WTC11 (cell line): ENCODE measurements around the gene MEX3D. TPM values are rescaled to one million over a fixed set of nuclear protein-coding genes. Genes with fewer than 3 reads are reported as not detected.

Experiments used
- ATAC-seq: fragments of 200-7000 bp; cut with Tn5 transposase; 2 replicates; pipeline ENCODE4 v1.10.0; 2021; ENCODE audit warnings: mild to moderate bottlenecking, moderate library complexity
- CTCF ChIA-PET: fragments of 300-600 bp; sonication (Branson Sonifier 250); formaldehyde crosslinking; loops from one replicate; lab custom pipeline; 2021; ENCODE audit warnings: antibody characterized with exemption; lab: Charles Lee
- POLR2A ChIA-PET: fragments of 350-600 bp; sonication (Branson Sonifier 250); formaldehyde crosslinking; loops from one replicate; lab custom pipeline; 2021; ENCODE audit warnings: antibody characterized with exemption; lab: Charles Lee
- DNase-seq: peaks from one replicate; pipeline ENCODE4 v3.0.0; 2021; ENCODE audit warnings: low spot score
- H3K27ac Mint-ChIP-seq: 2 replicates; pipeline ENCODE4 v1.8.0; 2021; ENCODE audit warnings: mixed read lengths
- H3K27me3 Mint-ChIP-seq: 2 replicates; pipeline ENCODE4 v1.8.0; 2021; ENCODE audit warnings: low read depth, mild to moderate bottlenecking, moderate library complexity, mixed read lengths
- H3K36me3 Mint-ChIP-seq: 2 replicates; pipeline ENCODE4 v1.8.0; 2021; ENCODE audit warnings: mixed read lengths
- H3K4me1 Mint-ChIP-seq: 2 replicates; pipeline ENCODE4 v1.8.0; 2022; ENCODE audit warnings: mixed read lengths
- H3K4me3 Mint-ChIP-seq: 2 replicates; pipeline ENCODE4 v1.8.0; 2021; ENCODE audit warnings: mild to moderate bottlenecking, moderate library complexity, mixed read lengths
- H3K9me3 Mint-ChIP-seq: 2 replicates; pipeline ENCODE4 v1.8.0; 2021; ENCODE audit warnings: mixed read lengths
- ESRRA ChIP-seq: sonication (generic); formaldehyde crosslinking; IDR thresholded peaks from 2 replicates; pipeline ENCODE4 v1.8.1; 2022; ENCODE audit warnings: mild to moderate bottlenecking, missing genetic modification reagents, borderline replicate concordance
- FOXJ3 ChIP-seq: sonication (generic); formaldehyde crosslinking; IDR thresholded peaks from 2 replicates; pipeline ENCODE4 v1.9.0; 2021; ENCODE audit warnings: missing genetic modification reagents, mild to moderate bottlenecking, borderline replicate concordance
- GTF2I ChIP-seq: fragments of 250-450 bp; sonication (Bioruptor Pico); conservative IDR thresholded peaks from 2 replicates; pipeline ENCODE4 v1.4.0; 2021; ENCODE audit warnings: mild to moderate bottlenecking
- JUN ChIP-seq: sonication (generic); formaldehyde crosslinking; IDR thresholded peaks from 2 replicates; pipeline ENCODE4 v1.8.0; 2023; ENCODE audit warnings: mild to moderate bottlenecking, missing genetic modification reagents
- SP1 ChIP-seq: sonication (generic); formaldehyde crosslinking; conservative IDR thresholded peaks from 2 replicates; pipeline ENCODE4 v1.8.1; 2022; ENCODE audit warnings: missing genetic modification reagents
- TP53 ChIP-seq: sonication (generic); formaldehyde crosslinking; IDR thresholded peaks from 2 replicates; pipeline ENCODE4 v1.8.1; 2023; ENCODE audit warnings: mild to moderate bottlenecking, missing genetic modification reagents
- ZNF423 ChIP-seq: fragments of 250-450 bp; sonication (Bioruptor Pico); IDR thresholded peaks from 2 replicates; pipeline ENCODE4 v2.1.2; 2022; ENCODE audit warnings: mild to moderate bottlenecking, moderate library complexity
- total RNA-seq: library from RNA; stranded (reverse); gene quantifications from 3 replicates; pipeline ENCODE4 v1.2.3, GENCODE V29; 2021
- TF ChIP-seq, protein P1 (sequence below): fragments of 250-450 bp; sonication (Bioruptor Pico); IDR thresholded peaks from 2 replicates; pipeline ENCODE4 v1.9.0; 2021; ENCODE audit warnings: moderate library complexity, mild to moderate bottlenecking, inconsistent platforms, borderline replicate concordance
- TF ChIP-seq, protein P2 (sequence below): sonication (generic); formaldehyde crosslinking; conservative IDR thresholded peaks from 2 replicates; pipeline ENCODE4 v1.8.1; 2022; ENCODE audit warnings: mild to moderate bottlenecking, missing genetic modification reagents
- TF ChIP-seq, protein P3 (sequence below): fragments of 200-600 bp; IDR thresholded peaks from 2 replicates; pipeline ENCODE4 v1.8.0; 2022; ENCODE audit warnings: antibody characterized with exemption
- TF ChIP-seq, protein P4 (sequence below): sonication (generic); formaldehyde crosslinking; IDR thresholded peaks from 2 replicates; pipeline ENCODE4 v1.8.0; 2022; ENCODE audit warnings: mild to moderate bottlenecking, missing genetic modification reagents
- TF ChIP-seq, protein P5 (sequence below): sonication (generic); formaldehyde crosslinking; IDR thresholded peaks from 2 replicates; pipeline ENCODE4 v1.8.0; 2023; ENCODE audit warnings: missing genetic modification reagents
- TF ChIP-seq, protein P6 (sequence below): fragments of 250-450 bp; sonication (Bioruptor Pico); IDR thresholded peaks from 2 replicates; pipeline ENCODE4 v1.8.0; 2021; ENCODE audit warnings: mild to moderate bottlenecking

The MEX3D gene
- total RNA-seq, 1 experiment from 2014 or later, result 69.5 TPM

DNA sequence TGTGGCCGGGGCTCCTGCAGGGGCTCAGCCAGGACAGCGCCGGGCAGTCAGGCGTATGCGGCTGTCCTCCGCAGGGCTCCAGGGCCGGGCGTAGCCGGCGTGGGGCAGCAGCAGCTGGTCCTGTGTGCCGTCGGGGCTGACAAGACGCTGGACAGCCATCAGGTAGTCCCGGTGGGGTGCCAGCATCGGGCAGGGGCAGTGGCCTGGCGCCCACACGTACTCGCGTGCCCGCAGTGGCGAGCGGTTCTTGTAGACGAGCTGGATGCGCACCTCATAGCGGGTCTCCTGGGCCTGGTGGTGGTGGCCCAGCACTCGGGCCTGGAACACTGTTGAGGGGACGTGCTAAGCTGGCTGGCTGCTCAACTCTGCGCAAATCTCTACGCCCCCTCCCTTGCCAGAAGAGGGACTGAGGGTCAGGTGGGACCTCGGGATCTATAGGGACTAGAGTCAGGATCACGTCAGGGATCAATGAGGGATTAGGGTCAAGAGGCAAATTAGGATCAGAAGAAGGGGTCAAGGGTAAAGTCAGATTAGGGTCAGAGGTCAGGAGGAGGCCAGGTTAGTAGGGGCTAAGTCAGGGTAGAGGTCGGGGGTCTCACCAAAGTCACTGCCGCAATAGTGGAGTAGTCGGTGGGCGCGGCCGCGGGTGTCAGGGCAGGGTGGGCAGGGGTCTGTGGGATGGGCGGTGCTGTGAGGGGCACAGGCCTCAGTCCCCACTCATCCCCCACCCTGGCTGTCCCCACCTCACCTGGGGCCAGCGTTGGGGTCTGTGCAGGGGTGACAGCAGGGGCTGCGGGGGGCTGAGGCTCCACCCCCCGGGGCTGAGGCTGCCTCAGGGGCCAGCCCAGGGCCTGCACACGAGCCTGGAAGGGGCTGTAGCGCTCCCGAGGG lies 61.9 kb downstream of the MEX3D start:
- Mint-ChIP-seq H3K4me3 (no peak overlapping the region), H3K27ac (no peak overlapping the region), H3K4me1 (no peaks in the 10 kb centered on the region; the same call in 1 of the 2 replicates), H3K9me3 (no peaks in the 10 kb centered on the region), H3K27me3 (peaks cover 61% of the 10 kb centered on the region), H3K36me3 (no peaks in the 10 kb centered on the region)
- ATAC-seq (no peak), DNase-seq (no peak)
- CTCF ChIA-PET, result interaction anchor here (1.9 kb wide), 1 partner anchor 40 kb away, joined by 9 read pairs; no protein-coding TSS in a partner anchor
- TF ChIP-seq ZNF423 (no peak), FOXJ3 (CRISPR knock-in tag) (no peak), ESRRA (CRISPR knock-in tag) (no peak), JUN (CRISPR knock-in tag) (no peak)
- TF ChIP-seq, protein P1, sequence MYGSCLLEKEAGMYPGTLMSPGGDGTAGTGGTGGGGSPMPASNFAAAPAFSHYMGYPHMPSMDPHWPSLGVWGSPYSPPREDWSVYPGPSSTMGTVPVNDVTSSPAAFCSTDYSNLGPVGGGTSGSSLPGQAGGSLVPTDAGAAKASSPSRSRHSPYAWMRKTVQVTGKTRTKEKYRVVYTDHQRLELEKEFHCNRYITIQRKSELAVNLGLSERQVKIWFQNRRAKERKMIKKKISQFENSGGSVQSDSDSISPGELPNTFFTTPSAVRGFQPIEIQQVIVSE (CRISPR knock-in tag), result no peak
- TF ChIP-seq, protein P2, sequence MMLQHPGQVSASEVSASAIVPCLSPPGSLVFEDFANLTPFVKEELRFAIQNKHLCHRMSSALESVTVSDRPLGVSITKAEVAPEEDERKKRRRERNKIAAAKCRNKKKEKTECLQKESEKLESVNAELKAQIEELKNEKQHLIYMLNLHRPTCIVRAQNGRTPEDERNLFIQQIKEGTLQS (CRISPR knock-in tag), result no peak
- TF ChIP-seq, protein P3, sequence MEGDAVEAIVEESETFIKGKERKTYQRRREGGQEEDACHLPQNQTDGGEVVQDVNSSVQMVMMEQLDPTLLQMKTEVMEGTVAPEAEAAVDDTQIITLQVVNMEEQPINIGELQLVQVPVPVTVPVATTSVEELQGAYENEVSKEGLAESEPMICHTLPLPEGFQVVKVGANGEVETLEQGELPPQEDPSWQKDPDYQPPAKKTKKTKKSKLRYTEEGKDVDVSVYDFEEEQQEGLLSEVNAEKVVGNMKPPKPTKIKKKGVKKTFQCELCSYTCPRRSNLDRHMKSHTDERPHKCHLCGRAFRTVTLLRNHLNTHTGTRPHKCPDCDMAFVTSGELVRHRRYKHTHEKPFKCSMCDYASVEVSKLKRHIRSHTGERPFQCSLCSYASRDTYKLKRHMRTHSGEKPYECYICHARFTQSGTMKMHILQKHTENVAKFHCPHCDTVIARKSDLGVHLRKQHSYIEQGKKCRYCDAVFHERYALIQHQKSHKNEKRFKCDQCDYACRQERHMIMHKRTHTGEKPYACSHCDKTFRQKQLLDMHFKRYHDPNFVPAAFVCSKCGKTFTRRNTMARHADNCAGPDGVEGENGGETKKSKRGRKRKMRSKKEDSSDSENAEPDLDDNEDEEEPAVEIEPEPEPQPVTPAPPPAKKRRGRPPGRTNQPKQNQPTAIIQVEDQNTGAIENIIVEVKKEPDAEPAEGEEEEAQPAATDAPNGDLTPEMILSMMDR, result no peak
- TF ChIP-seq, protein P4, sequence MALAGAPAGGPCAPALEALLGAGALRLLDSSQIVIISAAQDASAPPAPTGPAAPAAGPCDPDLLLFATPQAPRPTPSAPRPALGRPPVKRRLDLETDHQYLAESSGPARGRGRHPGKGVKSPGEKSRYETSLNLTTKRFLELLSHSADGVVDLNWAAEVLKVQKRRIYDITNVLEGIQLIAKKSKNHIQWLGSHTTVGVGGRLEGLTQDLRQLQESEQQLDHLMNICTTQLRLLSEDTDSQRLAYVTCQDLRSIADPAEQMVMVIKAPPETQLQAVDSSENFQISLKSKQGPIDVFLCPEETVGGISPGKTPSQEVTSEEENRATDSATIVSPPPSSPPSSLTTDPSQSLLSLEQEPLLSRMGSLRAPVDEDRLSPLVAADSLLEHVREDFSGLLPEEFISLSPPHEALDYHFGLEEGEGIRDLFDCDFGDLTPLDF (CRISPR knock-in tag), result no peak
- POLR2A ChIA-PET, result no interaction called here

DNA sequence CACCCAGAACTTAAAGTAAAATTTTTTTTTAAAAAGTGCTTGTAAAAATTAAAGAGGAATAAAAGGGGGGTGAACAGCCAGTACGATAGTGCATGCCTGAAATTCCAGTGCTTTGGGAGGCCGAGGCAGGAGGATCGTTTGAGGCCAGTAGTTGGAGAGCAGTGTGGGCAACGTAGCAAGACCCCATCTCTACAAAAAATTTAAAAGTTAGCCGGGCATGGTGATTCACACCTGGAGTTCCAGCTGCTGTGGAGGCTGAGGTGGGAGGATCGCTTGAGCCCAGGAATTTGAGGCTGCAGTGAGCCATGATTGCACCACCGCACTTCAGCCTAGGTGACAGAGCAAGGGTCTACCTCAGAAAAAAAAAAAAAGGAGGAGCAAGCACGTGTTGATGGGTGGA lies 63.1 kb downstream of the MEX3D start:
- Mint-ChIP-seq H3K36me3 (peaks cover under 1% of the 10 kb centered on the region; the same call in 1 of the 2 replicates), H3K27me3 (peaks cover 56% of the 10 kb centered on the region), H3K27ac (no peak overlapping the region), H3K4me1 (no peaks in the 10 kb centered on the region; the same call in 1 of the 2 replicates), H3K4me3 (no peak overlapping the region), H3K9me3 (no peaks in the 10 kb centered on the region)
- POLR2A ChIA-PET, result no interaction called here
- TF ChIP-seq TP53 (no peak), GTF2I (peak; percentile 52; the same call in 1 of the 2 replicates), SP1 (no peak)
- TF ChIP-seq, protein P5, sequence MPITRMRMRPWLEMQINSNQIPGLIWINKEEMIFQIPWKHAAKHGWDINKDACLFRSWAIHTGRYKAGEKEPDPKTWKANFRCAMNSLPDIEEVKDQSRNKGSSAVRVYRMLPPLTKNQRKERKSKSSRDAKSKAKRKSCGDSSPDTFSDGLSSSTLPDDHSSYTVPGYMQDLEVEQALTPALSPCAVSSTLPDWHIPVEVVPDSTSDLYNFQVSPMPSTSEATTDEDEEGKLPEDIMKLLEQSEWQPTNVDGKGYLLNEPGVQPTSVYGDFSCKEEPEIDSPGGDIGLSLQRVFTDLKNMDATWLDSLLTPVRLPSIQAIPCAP (CRISPR knock-in tag), result no peak
- TF ChIP-seq, protein P6, sequence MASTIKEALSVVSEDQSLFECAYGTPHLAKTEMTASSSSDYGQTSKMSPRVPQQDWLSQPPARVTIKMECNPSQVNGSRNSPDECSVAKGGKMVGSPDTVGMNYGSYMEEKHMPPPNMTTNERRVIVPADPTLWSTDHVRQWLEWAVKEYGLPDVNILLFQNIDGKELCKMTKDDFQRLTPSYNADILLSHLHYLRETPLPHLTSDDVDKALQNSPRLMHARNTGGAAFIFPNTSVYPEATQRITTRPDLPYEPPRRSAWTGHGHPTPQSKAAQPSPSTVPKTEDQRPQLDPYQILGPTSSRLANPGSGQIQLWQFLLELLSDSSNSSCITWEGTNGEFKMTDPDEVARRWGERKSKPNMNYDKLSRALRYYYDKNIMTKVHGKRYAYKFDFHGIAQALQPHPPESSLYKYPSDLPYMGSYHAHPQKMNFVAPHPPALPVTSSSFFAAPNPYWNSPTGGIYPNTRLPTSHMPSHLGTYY (CRISPR knock-in tag), result no peak
- CTCF ChIA-PET, result interaction anchor here (1.9 kb wide), 1 partner anchor 41 kb away, joined by 9 read pairs; no protein-coding TSS in a partner anchor
- DNase-seq, result no peak
- no peak for ATAC-seq

Other genes starting within 250 kb of the MEX3D start
- 136 to 149 TPM (median 139 TPM) in 3 replicates for gene NDUFS7, start 184.4 kb downstream of the MEX3D start, total RNA-seq
- 27.7 to 33.6 TPM (median 28.9 TPM) in 3 replicates for gene GAMT, start 166.8 kb downstream of the MEX3D start, total RNA-seq
- gene DAZAP1, start 160.7 kb downstream of the MEX3D start, total RNA-seq, result 338 to 360 TPM (median 339 TPM) in 3 replicates
- 1,932 to 2,169 TPM (median 2,158 TPM) in 3 replicates for gene RPS15, start 129.9 kb downstream of the MEX3D start, total RNA-seq
- 1.0 to 1.4 TPM (median 1.1 TPM) in 3 replicates for gene APC2, start 118.2 kb downstream of the MEX3D start, total RNA-seq
- 56.5 to 65.7 TPM (median 60.4 TPM) in 3 replicates for gene C19orf25, start 89.1 kb downstream of the MEX3D start, total RNA-seq
- 18.6 to 22.4 TPM (median 21.5 TPM) in 3 replicates for gene PCSK4, start 78.0 kb downstream of the MEX3D start, total RNA-seq
- 17.0 to 19.5 TPM (median 19.1 TPM) in 3 replicates for gene REEP6, start 77.1 kb downstream of the MEX3D start, total RNA-seq
- gene ADAMTSL5, start 55.3 kb downstream of the MEX3D start, total RNA-seq, result 0.55 to 1.9 TPM (median 1.5 TPM) in 3 replicates
- 0.60 to 1.4 TPM (median 0.62 TPM) in 3 replicates for gene PLK5, start 44.2 kb downstream of the MEX3D start, total RNA-seq
- gene MBD3, start 24.5 kb upstream of the MEX3D start, total RNA-seq, result 90.2 to 94.8 TPM (median 93.2 TPM) in 3 replicates
- gene UQCR11, start 37.1 kb upstream of the MEX3D start, total RNA-seq, result 195 to 198 TPM (median 196 TPM) in 3 replicates
- gene TCF3, start 84.3 kb upstream of the MEX3D start, total RNA-seq, result 323 to 350 TPM (median 324 TPM) in 3 replicates
- 0.04 TPM in 1 of 3 replicates, not detected in the others for gene ONECUT3, start 185.2 kb upstream of the MEX3D start, total RNA-seq
- gene ATP8B3, start 244.0 kb upstream of the MEX3D start, total RNA-seq, result 5.5 to 8.2 TPM (median 8.0 TPM) in 3 replicates